PC-3 (cell line): ENCODE results near the gene TRIM51G. TPM values are rescaled to one million over a fixed set of nuclear protein-coding genes. Genes with fewer than 3 reads are reported as not detected.

Source experiments
- total RNA-seq: library from RNA; depleted of rRNA; stranded (reverse); fragments of >200 nt; gene quantifications from 2 replicates; pipeline ENCODE4 v1.2.3, GENCODE V29; 2014; rRNA removed

The TRIM51G gene
- total RNA-seq, 1 experiment from 2014 or later, result not detected

Other genes starting within 250 kb of the TRIM51G start
- gene TRIM49B, start 44.9 kb upstream of the TRIM51G start, total RNA-seq, result not detected in 2 replicates
- gene TRIM64C, start 75.2 kb upstream of the TRIM51G start, total RNA-seq, result not detected in 2 replicates
- 0.58 TPM in 1 of 2 replicates, not detected in the other for gene FOLH1, start 224.7 kb upstream of the TRIM51G start, total RNA-seq